ENCODE measurements around the gene ANKRD36B. TPM values are rescaled to one million over a fixed set of nuclear protein-coding genes. Genes with fewer than 3 reads are reported as not detected.
"Not testable (repeated sequence)": the region's sequence is repeated elsewhere in the genome, so short reads cannot be mapped to it uniquely, and the experiment has no call there.

The ANKRD36B gene
- total RNA-seq, 1 experiment from 2014 or later = 79.2 TPM

- H2AFZ ChIP-seq (ENCODE audit: low read length); H3K4me1 ChIP-seq (ENCODE audit: low read length): not testable (repeated sequence)
- H3K4me3 ChIP-seq (ENCODE audit: low read length) = peak overlapping the region; percentile 69
These were observed 450 bp downstream of the ANKRD36B start for GRCh38 chr2:97589257-97589597.

GRCh38 chr2:97565674-97566073, 24.0 kb downstream of the ANKRD36B start:
- H4K20me1 ChIP-seq (ENCODE audit: insufficient read depth, low read depth, low read length); H3K4me1 ChIP-seq (ENCODE audit: low read length); H3K27ac ChIP-seq (ENCODE audit: low read length); H3K9me2 ChIP-seq (replicated peaks; ENCODE audit: insufficient read depth, low read length); H3K9me3 ChIP-seq (ENCODE audit: low read length); H3K9ac ChIP-seq (ENCODE audit: low read length); H3K27me3 ChIP-seq (ENCODE audit: low read length); H3K79me2 ChIP-seq (ENCODE audit: low read length); DNase-seq; H2AFZ ChIP-seq (ENCODE audit: low read length); H3K4me3 ChIP-seq (ENCODE audit: low read length); H3K36me3 ChIP-seq (ENCODE audit: insufficient read depth, low read length); H3K4me2 ChIP-seq (ENCODE audit: low read depth, low read length, poor library complexity, severe bottlenecking): not testable (repeated sequence)

More at GRCh38 chr2:97589257-97589597, 450 bp downstream of the ANKRD36B start:
- Histone ChIP-seq H3K27ac (ENCODE audit: low read length) (peak overlapping the region; percentile 77), H3K4me2 (ENCODE audit: low read depth, low read length, poor library complexity, severe bottlenecking) (peak overlapping the region; percentile 64), H3K9ac (ENCODE audit: low read length) (peak overlapping the region; percentile 72)
- not testable (repeated sequence) for H4K20me1 ChIP-seq (ENCODE audit: insufficient read depth, low read depth, low read length); DNase-seq; H3K9me3 ChIP-seq (ENCODE audit: low read length); H3K9me2 ChIP-seq (replicated peaks; ENCODE audit: insufficient read depth, low read length); H3K36me3 ChIP-seq (ENCODE audit: insufficient read depth, low read length); H3K79me2 ChIP-seq (ENCODE audit: low read length); H3K27me3 ChIP-seq (ENCODE audit: low read length)

- H3K27ac ChIP-seq (ENCODE audit: low read length); H3K9me2 ChIP-seq (replicated peaks; ENCODE audit: insufficient read depth, low read length); H3K9me3 ChIP-seq (ENCODE audit: low read length); H3K4me2 ChIP-seq (ENCODE audit: low read depth, low read length, poor library complexity, severe bottlenecking); H3K79me2 ChIP-seq (ENCODE audit: low read length); H2AFZ ChIP-seq (ENCODE audit: low read length); H3K4me1 ChIP-seq (ENCODE audit: low read length); H3K9ac ChIP-seq (ENCODE audit: low read length); H4K20me1 ChIP-seq (ENCODE audit: insufficient read depth, low read depth, low read length); H3K4me3 ChIP-seq (ENCODE audit: low read length); DNase-seq; H3K27me3 ChIP-seq (ENCODE audit: low read length): not testable (repeated sequence)
- peaks cover 14% of the 10 kb centered on the region; the same call in 1 of the 2 replicates for H3K36me3 ChIP-seq (ENCODE audit: insufficient read depth, low read length)
These were observed 37.3 kb downstream of the ANKRD36B start for GRCh38 chr2:97552406-97552805.

- not testable (repeated sequence) for DNase-seq; H3K9me3 ChIP-seq (ENCODE audit: low read length); H3K79me2 ChIP-seq (ENCODE audit: low read length); H3K9me2 ChIP-seq (replicated peaks; ENCODE audit: insufficient read depth, low read length); H3K4me3 ChIP-seq (ENCODE audit: low read length); H3K9ac ChIP-seq (ENCODE audit: low read length); H2AFZ ChIP-seq (ENCODE audit: low read length); H4K20me1 ChIP-seq (ENCODE audit: insufficient read depth, low read depth, low read length); H3K27ac ChIP-seq (ENCODE audit: low read length); H3K27me3 ChIP-seq (ENCODE audit: low read length); H3K4me2 ChIP-seq (ENCODE audit: low read depth, low read length, poor library complexity, severe bottlenecking); H3K4me1 ChIP-seq (ENCODE audit: low read length)
- peaks cover 14% of the 10 kb centered on the region; the same call in 1 of the 2 replicates for H3K36me3 ChIP-seq (ENCODE audit: insufficient read depth, low read length)
These were observed 39.2 kb downstream of the ANKRD36B start for GRCh38 chr2:97550498-97550897.

GRCh38 chr2:97549058-97549457, 40.6 kb downstream of the ANKRD36B start:
- not testable (repeated sequence) for H3K4me1 ChIP-seq (ENCODE audit: low read length); H3K4me2 ChIP-seq (ENCODE audit: low read depth, low read length, poor library complexity, severe bottlenecking); H3K9me2 ChIP-seq (replicated peaks; ENCODE audit: insufficient read depth, low read length); H4K20me1 ChIP-seq (ENCODE audit: insufficient read depth, low read depth, low read length); H3K4me3 ChIP-seq (ENCODE audit: low read length); H3K27ac ChIP-seq (ENCODE audit: low read length); H3K9ac ChIP-seq (ENCODE audit: low read length); H3K9me3 ChIP-seq (ENCODE audit: low read length); H2AFZ ChIP-seq (ENCODE audit: low read length); H3K27me3 ChIP-seq (ENCODE audit: low read length); DNase-seq; H3K79me2 ChIP-seq (ENCODE audit: low read length)
- H3K36me3 ChIP-seq (ENCODE audit: insufficient read depth, low read length) = peaks cover 11% of the 10 kb centered on the region; the same call in 1 of the 2 replicates

- not testable (repeated sequence) for H4K20me1 ChIP-seq (ENCODE audit: insufficient read depth, low read depth, low read length); H3K27me3 ChIP-seq (ENCODE audit: low read length); H3K9ac ChIP-seq (ENCODE audit: low read length); H3K27ac ChIP-seq (ENCODE audit: low read length); H3K4me3 ChIP-seq (ENCODE audit: low read length); H3K79me2 ChIP-seq (ENCODE audit: low read length); H3K9me2 ChIP-seq (replicated peaks; ENCODE audit: insufficient read depth, low read length); H2AFZ ChIP-seq (ENCODE audit: low read length); H3K4me1 ChIP-seq (ENCODE audit: low read length); H3K9me3 ChIP-seq (ENCODE audit: low read length); H3K4me2 ChIP-seq (ENCODE audit: low read depth, low read length, poor library complexity, severe bottlenecking); DNase-seq
- H3K36me3 ChIP-seq (ENCODE audit: insufficient read depth, low read length) = peaks cover 11% of the 10 kb centered on the region; the same call in 1 of the 2 replicates
These were observed 41.1 kb downstream of the ANKRD36B start for GRCh38 chr2:97548536-97548935.

GRCh38 chr2:97546711-97547110, 43.0 kb downstream of the ANKRD36B start:
- Histone ChIP-seq H3K27me3 (ENCODE audit: low read length) (no peaks in the 10 kb centered on the region), H3K9me3 (ENCODE audit: low read length) (no peaks in the 10 kb centered on the region), H3K9ac (ENCODE audit: low read length) (no peak overlapping the region), H3K4me1 (ENCODE audit: low read length) (no peaks in the 10 kb centered on the region), H2AFZ (ENCODE audit: low read length) (no peak overlapping the region), H3K4me3 (ENCODE audit: low read length) (no peak overlapping the region), H3K36me3 (ENCODE audit: insufficient read depth, low read length) (peaks cover 7% of the 10 kb centered on the region; the same call in 1 of the 2 replicates), H3K9me2 (replicated peaks; ENCODE audit: insufficient read depth, low read length) (no peaks in the 10 kb centered on the region), H4K20me1 (ENCODE audit: insufficient read depth, low read depth, low read length) (no peaks in the 10 kb centered on the region), H3K79me2 (ENCODE audit: low read length) (no peaks in the 10 kb centered on the region), H3K4me2 (ENCODE audit: low read depth, low read length, poor library complexity, severe bottlenecking) (no peak overlapping the region), H3K27ac (ENCODE audit: low read length) (no peak overlapping the region)
- no peak for DNase-seq

GRCh38 chr2:97544911-97545310, 44.8 kb downstream of the ANKRD36B start:
- not testable (repeated sequence) for H3K79me2 ChIP-seq (ENCODE audit: low read length); DNase-seq; H4K20me1 ChIP-seq (ENCODE audit: insufficient read depth, low read depth, low read length); H3K9me3 ChIP-seq (ENCODE audit: low read length); H3K4me1 ChIP-seq (ENCODE audit: low read length); H3K9me2 ChIP-seq (replicated peaks; ENCODE audit: insufficient read depth, low read length); H3K9ac ChIP-seq (ENCODE audit: low read length); H3K27ac ChIP-seq (ENCODE audit: low read length); H3K4me2 ChIP-seq (ENCODE audit: low read depth, low read length, poor library complexity, severe bottlenecking); H3K27me3 ChIP-seq (ENCODE audit: low read length); H3K36me3 ChIP-seq (ENCODE audit: insufficient read depth, low read length); H2AFZ ChIP-seq (ENCODE audit: low read length); H3K4me3 ChIP-seq (ENCODE audit: low read length)

- H3K4me3 ChIP-seq (ENCODE audit: low read length); H3K9ac ChIP-seq (ENCODE audit: low read length); H3K9me3 ChIP-seq (ENCODE audit: low read length); H3K36me3 ChIP-seq (ENCODE audit: insufficient read depth, low read length); H3K4me2 ChIP-seq (ENCODE audit: low read depth, low read length, poor library complexity, severe bottlenecking); H3K27me3 ChIP-seq (ENCODE audit: low read length); DNase-seq; H3K4me1 ChIP-seq (ENCODE audit: low read length); H2AFZ ChIP-seq (ENCODE audit: low read length); H3K9me2 ChIP-seq (replicated peaks; ENCODE audit: insufficient read depth, low read length); H3K79me2 ChIP-seq (ENCODE audit: low read length); H3K27ac ChIP-seq (ENCODE audit: low read length); H4K20me1 ChIP-seq (ENCODE audit: insufficient read depth, low read depth, low read length): not testable (repeated sequence)
These were observed 63.8 kb downstream of the ANKRD36B start for GRCh38 chr2:97525904-97526303.

Data from Karpas-422 (cell line).